Thyroid gland (tissue), 4 donors: ENCODE results near the gene SOX10. TPM values are rescaled to one million over a fixed set of nuclear protein-coding genes. Genes with fewer than 3 reads are reported as not detected.

Experiments used
- DNase-seq, 2 donors: peaks; one replicate each; pipeline ENCODE4 v3.0.0-alpha.2; 2019
- H3K27ac ChIP-seq, 3 donors: fragments of 200-600 bp; sonication (generic); 1 replicate in 2 of 3; 2 replicates in 1 of 3; pipeline ENCODE4 v1.5.1; 2016 to 2019; ENCODE audit warnings: mild to moderate bottlenecking in 1 of 3, moderate library complexity in 1 of 3
- H3K27me3 ChIP-seq: fragments of 200-600 bp; sonication (generic); one replicate; pipeline ENCODE4 v1.5.1; 2019
- H3K36me3 ChIP-seq, 2 donors: fragments of 200-600 bp; sonication (generic); one replicate each; pipeline ENCODE4 v1.5.1; 2016 to 2019
- H3K4me1 ChIP-seq, 2 donors: fragments of 200-600 bp; sonication (generic); one replicate each; pipeline ENCODE4 v1.5.1; 2017 to 2019
- H3K4me3 ChIP-seq, 3 donors: fragments of 200-600 bp; sonication (generic); replicated peaks in 1 of 3; 1 replicate in 2 of 3; 2 replicates in 1 of 3; pipeline ENCODE4 v1.5.1; 2016; ENCODE audit warnings: mild to moderate bottlenecking in 1 of 3
- H3K9me3 ChIP-seq: fragments of 200-600 bp; sonication (generic); one replicate; pipeline ENCODE4 v1.5.1; 2017
- CTCF ChIP-seq, 6 experiments: fragments of 200-600 bp in 3 of 6; fragments of 450-650 bp in 3 of 6; sonication (generic) in 3 of 6; IDR thresholded peaks; one replicate each; pipeline ENCODE4 v1.5.1; 2016 to 2019; ENCODE audit warnings: antibody characterized with exemption in 6 of 6, mild to moderate bottlenecking in 2 of 6, inconsistent platforms in 1 of 6, moderate library complexity in 1 of 6
- POLR2A ChIP-seq, 2 donors: fragments of 450-650 bp; IDR thresholded peaks; one replicate each; pipeline ENCODE4 v1.6.1; 2017; ENCODE audit warnings: antibody characterized with exemption in 2 of 2, mild to moderate bottlenecking in 2 of 2, moderate library complexity in 1 of 2
- WGBS, 2 donors: methylation state at CpG; one replicate each; pipeline ENCODE4 v1.1.5; 2017; 5-methylcytosine and 5-hydroxymethylcytosine counted together
- intact Hi-C: fragments of 100-400 bp; cut with DNase I; formaldehyde crosslinking; loops from one replicate; pipeline ENCODE4 v1.15.1; 2023
- total RNA-seq, 4 donors: library from RNA; depleted of rRNA; stranded (reverse); fragments of >200 nt; gene quantifications; one replicate each; pipeline ENCODE4 v1.2.3, GENCODE V29; 2016

SOX10 gene
- total RNA-seq, 4 donors from 2014 or later: 0.34 TPM; not detected in 3

DNA sequence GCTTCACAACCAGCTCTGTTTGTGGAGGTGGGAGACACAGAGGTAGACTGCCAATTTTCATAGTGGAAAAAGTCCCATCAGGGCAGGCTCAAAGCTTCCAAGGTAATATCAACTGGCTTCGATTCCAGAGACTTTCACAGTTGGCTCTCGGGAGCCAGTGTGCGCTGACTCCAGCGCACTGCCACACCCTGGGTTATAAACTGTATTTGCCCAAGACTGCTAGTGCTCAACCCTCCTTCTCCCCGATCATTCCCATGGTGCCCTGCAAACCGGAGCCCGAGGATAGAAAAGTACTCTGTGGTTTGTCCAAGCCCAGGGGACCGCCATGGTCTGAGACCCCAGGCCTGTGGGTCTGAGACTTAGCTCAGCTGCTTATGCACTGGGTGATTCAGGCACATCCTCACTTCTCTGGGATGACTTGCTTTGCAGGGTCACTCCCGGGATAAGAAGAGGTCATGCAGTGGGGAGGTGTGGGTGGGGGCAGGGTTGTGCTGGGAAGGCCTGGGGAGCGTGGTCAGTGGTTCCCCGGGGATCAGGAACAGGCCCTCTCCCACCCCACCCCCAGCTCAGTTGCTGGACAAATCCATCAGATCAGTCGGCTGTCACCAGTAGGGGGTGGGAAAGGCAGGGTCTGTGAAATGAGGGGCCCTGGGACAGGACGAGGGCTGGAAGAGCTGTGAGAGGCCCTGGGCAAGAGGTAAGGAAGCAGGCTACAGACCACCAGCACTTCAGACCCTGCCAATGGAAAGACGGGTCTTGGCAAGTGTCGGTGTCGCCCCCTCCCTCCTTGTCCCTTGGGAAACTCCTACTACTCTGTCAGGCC is 46.2 kb upstream of the SOX10 start:
- H3K9me3 ChIP-seq: no peaks in the 10 kb centered on the region
- TF ChIP-seq POLR2A (IDR thresholded peaks at IDR 0.05): no peak
- no peak for TF ChIP-seq CTCF (IDR thresholded peaks at IDR 0.05)
- peaks cover 50 to 65% of the 10 kb centered on the region in 2 donors for H3K4me1 ChIP-seq
- H3K36me3 ChIP-seq: no peaks in the 10 kb centered on the region
- no peak overlapping the region for H3K27ac ChIP-seq
- H3K27me3 ChIP-seq: no peaks in the 10 kb centered on the region
- no peak overlapping the region for H3K4me3 ChIP-seq
- 59 to 73% methylated on average over 15 to 16 of the region's 16 CpGs for WGBS, 2 donors
- DNase-seq: peak in 1 of 2 donors; percentile 27
- intact Hi-C loops: no loop called here

GRCh38 chr22:38029901-38030300 is 45.5 kb upstream of the SOX10 start:
- H3K4me1 ChIP-seq: peaks cover 50 to 62% of the 10 kb centered on the region in 2 donors

GRCh38 chr22:38029370-38029769 is 45.0 kb upstream of the SOX10 start:
- intact Hi-C loops: no loop called here
- H3K4me3 ChIP-seq: no peak overlapping the region
- peak overlapping the region in 2 of 3 donors; percentile 42 to 43 for H3K27ac ChIP-seq
- no peak for DNase-seq
- H3K36me3 ChIP-seq: no peaks in the 10 kb centered on the region
- TF ChIP-seq CTCF (IDR thresholded peaks at IDR 0.05) (no peak), POLR2A (IDR thresholded peaks at IDR 0.05) (no peak)
- peaks cover 45 to 56% of the 10 kb centered on the region in 2 donors for H3K4me1 ChIP-seq
- H3K27me3 ChIP-seq: no peaks in the 10 kb centered on the region
- H3K9me3 ChIP-seq: no peaks in the 10 kb centered on the region

More at GRCh38 chr22:38029901-38030300, 45.5 kb upstream of the SOX10 start:
- no peaks in the 10 kb centered on the region for H3K9me3 ChIP-seq
- WGBS, 2 donors: 64 to 82% methylated on average over 5 of the region's 5 CpGs
- DNase-seq: no peak
- H3K36me3 ChIP-seq: no peaks in the 10 kb centered on the region
- no peak overlapping the region for H3K27ac ChIP-seq
- H3K27me3 ChIP-seq: no peaks in the 10 kb centered on the region
- no peak overlapping the region for H3K4me3 ChIP-seq
- intact Hi-C loops: no loop called here
- TF ChIP-seq CTCF (IDR thresholded peaks at IDR 0.05) (no peak), POLR2A (IDR thresholded peaks at IDR 0.05) (no peak)

- H3K4me3 ChIP-seq: no peak overlapping the region
- 74 to 77% methylated on average over 14 to 15 of the region's 15 CpGs for WGBS, 2 donors
- peaks cover 37 to 48% of the 10 kb centered on the region in 2 donors for H3K4me1 ChIP-seq
- peak; percentile 90 to 92 for DNase-seq
- intact Hi-C loops: no loop called here
- H3K9me3 ChIP-seq: no peaks in the 10 kb centered on the region
- peak overlapping the region in 2 of 3 donors; percentile 42 to 43 for H3K27ac ChIP-seq
- TF ChIP-seq CTCF (IDR thresholded peaks at IDR 0.05) (no peak), POLR2A (IDR thresholded peaks at IDR 0.05) (no peak)
- H3K27me3 ChIP-seq: no peaks in the 10 kb centered on the region
- no peaks in the 10 kb centered on the region for H3K36me3 ChIP-seq
Measured at GRCh38 chr22:38028344-38029130, 44.2 kb upstream of the SOX10 start.

DNA sequence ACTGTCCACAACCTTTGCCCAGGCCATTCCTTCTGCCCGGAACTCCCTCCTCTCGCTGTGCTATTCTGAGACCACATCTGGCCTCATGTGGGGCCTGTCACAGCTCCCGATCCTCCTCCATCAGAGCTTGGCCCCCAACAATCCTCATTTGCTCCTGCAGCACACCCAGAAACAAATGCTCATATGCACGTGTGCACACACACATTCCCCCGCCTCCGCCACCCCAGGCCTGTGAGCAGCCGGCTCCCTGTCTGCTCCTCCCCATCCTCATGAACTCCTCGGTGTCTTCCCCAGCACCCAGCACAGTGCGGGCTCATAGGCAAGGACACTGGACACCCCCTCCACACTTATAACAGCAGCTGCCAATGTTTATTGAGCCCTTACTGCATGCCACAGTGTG is 43.1 kb upstream of the SOX10 start:
- 88 to 92% methylated on average over 9 of the region's 9 CpGs for WGBS, 2 donors
- intact Hi-C loops: no loop called here
- no peaks in the 10 kb centered on the region for H3K27me3 ChIP-seq
- no peaks in the 10 kb centered on the region for H3K36me3 ChIP-seq
- H3K27ac ChIP-seq: no peak overlapping the region
- no peak overlapping the region for H3K4me3 ChIP-seq
- no peak for DNase-seq
- H3K4me1 ChIP-seq: peaks cover 26 to 38% of the 10 kb centered on the region in 2 donors
- H3K9me3 ChIP-seq: no peaks in the 10 kb centered on the region
- TF ChIP-seq CTCF (IDR thresholded peaks at IDR 0.05) (no peak), POLR2A (IDR thresholded peaks at IDR 0.05) (no peak)
